HG03095 (cell line): Measurements from ENCODE around the gene STXBP4.

Source experiments
- ATAC-seq: cut with Tn5 transposase; IDR thresholded peaks from one replicate; pipeline ENCODE4 v1.9.1; 2021; ENCODE audit warnings: moderate library complexity; ENCODE audit not compliant: unreplicated experiment

STXBP4 gene

GRCh38 chr17:55110521-55110920 is 142.0 kb downstream of the STXBP4 start:
- no peak for ATAC-seq

GRCh38 chr17:55114283-55114682 is 145.7 kb downstream of the STXBP4 start:
- no peak for ATAC-seq

- no peak for ATAC-seq
Observed at GRCh38 chr17:55116440-55116914, 147.9 kb downstream of the STXBP4 start.

GRCh38 chr17:55117164-55117563 is 148.6 kb downstream of the STXBP4 start:
- no peak for ATAC-seq

GRCh38 chr17:55120651-55121050 is 152.1 kb downstream of the STXBP4 start:
- no peak for ATAC-seq

- ATAC-seq, result no peak
Observed at GRCh38 chr17:55121268-55121667, 152.7 kb downstream of the STXBP4 start.

- ATAC-seq, result no peak
Observed at GRCh38 chr17:55122114-55122513, 153.5 kb downstream of the STXBP4 start.

- ATAC-seq, result no peak
Observed at GRCh38 chr17:55124730-55125360, 156.3 kb downstream of the STXBP4 start.

- no peak for ATAC-seq
Observed at GRCh38 chr17:55133583-55133982, 165.0 kb downstream of the STXBP4 start.

GRCh38 chr17:55134486-55135157 is 166.1 kb downstream of the STXBP4 start:
- no peak for ATAC-seq

- no peak for ATAC-seq
Observed at GRCh38 chr17:55140809-55141208, 172.2 kb downstream of the STXBP4 start.

GRCh38 chr17:55144518-55144917 is 176.0 kb downstream of the STXBP4 start:
- ATAC-seq, result no peak

- no peak for ATAC-seq
Observed at GRCh38 chr17:55149485-55149884, 180.9 kb downstream of the STXBP4 start.

- ATAC-seq, result no peak
Observed at GRCh38 chr17:55152236-55152635, 183.7 kb downstream of the STXBP4 start.

GRCh38 chr17:55154101-55154500 is 185.5 kb downstream of the STXBP4 start:
- no peak for ATAC-seq

GRCh38 chr17:55155856-55156560 is 187.4 kb downstream of the STXBP4 start:
- ATAC-seq, result no peak

- no peak for ATAC-seq
Observed at GRCh38 chr17:55157165-55157564, 188.6 kb downstream of the STXBP4 start.

GRCh38 chr17:55158439-55158838 is 189.9 kb downstream of the STXBP4 start:
- ATAC-seq, result no peak

- no peak for ATAC-seq
Observed at GRCh38 chr17:55159251-55159650, 190.7 kb downstream of the STXBP4 start.

- no peak for ATAC-seq
Observed at GRCh38 chr17:55160501-55160900, 191.9 kb downstream of the STXBP4 start.

GRCh38 chr17:55161935-55162555 is 193.5 kb downstream of the STXBP4 start:
- no peak for ATAC-seq

- ATAC-seq, result no peak
Observed at GRCh38 chr17:55162556-55162946, 194.0 kb downstream of the STXBP4 start.
